GM21390 (cell line): Measurements from ENCODE around the gene ATG12.
A peak's percentile ranks its signal among the peaks of the same experiment; 100 is the strongest.
"Not testable (repeated sequence)": the region's sequence is repeated elsewhere in the genome, so short reads cannot be mapped to it uniquely, and the experiment has no call there.

ENCODE experiments used
- ATAC-seq: cut with Tn5 transposase; IDR thresholded peaks from one replicate; pipeline ENCODE4 v1.9.1; 2021; ENCODE audit not compliant: unreplicated experiment

ATG12 gene

DNA sequence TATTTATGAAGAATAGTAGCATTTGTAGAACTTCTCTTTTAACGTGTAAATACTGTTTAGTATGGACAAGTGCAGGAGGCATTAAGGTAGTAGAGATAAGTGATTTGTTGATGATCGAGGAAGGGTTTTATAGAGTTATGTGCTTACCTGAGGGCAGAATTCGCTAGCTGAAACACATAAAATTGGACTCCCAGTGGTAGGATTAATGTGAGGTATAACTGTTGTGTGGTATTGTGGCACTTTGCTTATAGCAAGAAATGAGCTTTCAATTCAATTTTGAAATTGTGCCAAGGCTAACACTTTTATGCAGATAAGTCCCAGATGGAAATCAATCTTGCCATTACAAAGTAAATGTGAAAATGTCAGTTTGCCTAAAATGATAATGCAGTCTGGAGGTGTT lies 1.6 kb upstream of the ATG12 start:
- no peak for ATAC-seq

DNA sequence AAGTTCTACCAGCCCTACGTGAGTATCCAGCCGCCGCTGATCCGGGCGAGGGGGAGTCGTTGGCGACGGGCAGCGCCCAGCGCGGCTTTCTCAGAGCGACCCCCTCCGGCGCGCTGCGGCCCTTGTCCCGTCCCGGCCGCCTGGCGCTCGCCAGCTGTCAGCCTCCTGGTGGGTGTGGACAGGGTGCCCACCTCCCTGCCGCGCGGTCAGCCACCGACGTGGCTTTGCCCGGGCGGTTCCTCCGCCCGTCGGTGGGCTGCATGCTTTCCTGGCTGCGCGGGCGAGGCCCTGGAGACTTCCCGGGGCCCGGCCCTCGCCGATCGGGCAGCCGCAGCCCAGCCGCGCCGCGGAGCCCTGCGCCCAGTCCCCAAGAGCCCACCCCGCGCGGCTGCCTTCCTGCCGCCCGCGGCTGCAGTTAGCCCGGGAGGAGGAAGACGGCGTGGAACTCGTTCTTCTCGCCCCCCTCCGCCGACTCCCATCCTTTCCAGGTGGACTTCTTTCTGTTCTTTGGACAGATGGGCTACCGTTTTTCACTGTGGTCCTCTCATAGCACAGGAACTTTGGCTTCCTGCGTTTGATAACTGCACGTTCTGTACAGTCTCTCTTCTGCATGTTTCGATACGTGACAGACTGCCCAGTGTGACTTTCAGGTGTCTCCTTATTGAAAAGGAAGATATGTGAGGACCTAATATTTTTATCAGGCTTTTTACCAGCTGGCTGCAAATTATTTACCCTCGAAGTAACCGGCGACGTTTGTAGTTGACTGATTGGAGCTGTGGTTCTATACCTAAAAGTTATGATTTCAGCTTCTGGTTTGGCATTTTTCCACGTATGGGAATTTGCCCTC lies 947 bp upstream of the ATG12 start:
- peak; percentile 35 for ATAC-seq

- no peak for ATAC-seq
These were observed 492 bp downstream of the ATG12 start for GRCh38 chr5:115840873-115841272.

DNA sequence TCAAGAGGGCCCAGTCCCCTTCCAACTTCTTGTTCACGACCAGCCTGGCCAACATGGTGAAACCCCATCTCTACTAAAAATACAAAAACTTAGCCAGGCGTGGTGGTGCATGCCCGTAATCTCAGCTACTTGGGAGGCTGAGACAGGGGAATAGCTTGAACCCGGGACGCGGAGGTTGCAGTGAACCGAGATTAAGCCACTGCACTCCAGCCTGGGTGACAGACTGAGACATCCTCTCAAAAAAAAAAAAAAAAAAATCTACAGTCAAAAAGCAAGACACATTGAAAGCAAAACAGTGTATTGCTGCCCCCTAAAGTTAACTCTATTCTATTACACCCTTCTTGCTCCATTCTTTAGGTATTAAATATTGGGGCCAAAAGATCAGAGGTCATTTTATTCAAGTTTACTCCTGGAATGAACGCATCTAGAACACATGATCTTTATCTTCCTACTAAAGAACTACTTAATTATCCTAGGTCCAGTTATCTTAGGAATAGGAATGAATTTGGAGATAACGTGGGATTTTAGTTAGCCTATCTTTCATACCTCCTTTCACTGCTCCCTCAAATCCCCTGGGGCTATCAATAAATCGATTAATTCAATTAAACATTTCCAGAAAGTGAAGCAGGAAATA lies 2.4 kb downstream of the ATG12 start:
- ATAC-seq = peak; percentile 13

DNA sequence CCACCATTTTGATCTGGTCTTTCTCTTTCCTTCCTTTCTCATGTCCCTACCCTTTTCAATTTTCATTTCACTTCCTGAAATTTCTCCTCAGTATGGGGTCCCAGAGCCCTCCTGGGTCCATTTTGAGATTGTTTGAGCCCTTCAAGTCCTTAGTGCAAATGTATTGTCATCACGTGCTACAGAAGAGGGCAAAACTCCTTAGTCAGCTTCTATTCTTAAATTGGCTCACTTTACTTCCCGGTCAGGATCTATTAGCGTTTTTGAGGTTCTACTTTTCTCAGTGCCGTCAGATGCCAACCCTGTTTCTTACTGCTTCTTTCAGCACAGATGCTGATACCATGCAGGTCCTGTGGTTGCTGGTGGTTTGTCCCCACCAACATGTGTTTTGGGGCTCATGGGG lies 5.9 kb downstream of the ATG12 start:
- no peak for ATAC-seq

- peak; percentile 80 for ATAC-seq
These were observed 10.1 kb downstream of the ATG12 start for GRCh38 chr5:115831163-115831768.

GRCh38 chr5:115829913-115830312 lies 11.5 kb downstream of the ATG12 start:
- no peak for ATAC-seq

DNA sequence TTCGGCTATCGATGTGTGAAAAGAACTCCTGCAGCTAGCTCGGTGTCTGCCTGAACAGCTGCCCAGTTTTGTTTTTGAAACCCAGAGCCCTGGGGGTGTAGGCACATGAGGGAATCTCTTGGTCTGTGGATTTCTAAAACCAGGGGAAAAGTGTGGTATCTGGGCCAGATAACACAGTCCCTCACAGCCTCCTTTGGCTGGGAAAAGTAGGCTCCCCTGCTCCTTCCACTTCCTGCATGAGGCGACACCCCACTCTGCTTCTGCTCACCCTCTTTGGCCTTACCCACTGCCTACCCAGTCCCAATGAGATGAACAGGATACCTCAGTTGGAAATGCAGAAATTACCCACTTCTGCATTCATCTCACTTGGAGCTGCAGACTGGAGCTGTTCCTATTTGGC lies 15.4 kb downstream of the ATG12 start:
- ATAC-seq = no peak

DNA sequence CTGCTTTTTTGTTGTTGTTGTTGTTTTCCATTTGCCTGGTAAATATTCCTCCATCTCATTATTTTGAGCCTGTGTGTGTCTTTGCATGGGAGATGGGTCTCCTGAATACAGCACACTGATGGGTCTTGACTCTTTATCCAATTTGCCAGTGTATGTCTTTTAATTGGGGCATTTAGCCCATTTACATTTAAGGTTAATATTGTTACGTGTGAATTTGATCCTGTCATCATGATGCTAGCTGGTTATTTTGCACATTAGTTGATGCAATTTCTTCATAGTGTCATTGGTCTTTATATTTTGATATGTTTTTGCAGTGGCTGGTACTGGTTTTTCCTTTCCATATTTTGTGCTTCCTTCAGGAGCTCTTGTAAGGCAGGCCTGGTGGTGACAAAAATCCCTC lies 16.4 kb downstream of the ATG12 start:
- not testable (repeated sequence) for ATAC-seq

- no peak for ATAC-seq
These were observed 20.5 kb downstream of the ATG12 start for GRCh38 chr5:115820846-115821245.

GRCh38 chr5:115818821-115819220 lies 22.5 kb downstream of the ATG12 start:
- ATAC-seq = no peak

DNA sequence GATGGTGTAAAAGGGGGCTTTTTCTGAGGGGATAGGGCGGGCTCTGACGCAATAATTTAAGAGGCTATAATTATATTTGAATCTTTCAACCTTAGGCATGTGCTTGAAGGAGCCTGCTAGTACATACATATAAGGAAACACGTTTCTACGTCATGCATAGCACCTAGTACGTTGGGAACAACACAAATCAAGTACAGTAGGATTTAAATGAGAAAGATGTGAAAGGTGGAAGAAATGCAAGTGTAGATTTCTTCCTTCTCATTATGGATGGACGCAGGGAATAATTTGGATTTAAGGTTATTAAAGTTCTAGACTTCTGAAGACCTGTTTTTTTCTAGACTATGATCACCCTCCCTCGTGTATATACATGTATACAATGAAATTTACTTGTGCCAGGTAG lies 24.0 kb downstream of the ATG12 start:
- ATAC-seq = no peak

- no peak for ATAC-seq
These were observed 24.9 kb downstream of the ATG12 start, which contains the start of gene CDO1 for GRCh38 chr5:115816226-115817081. Gene CDO1, minus strand, starts transcription at chr5:115816659. Its CDS starts 262 bp downstream, at chr5:115816397.

DNA sequence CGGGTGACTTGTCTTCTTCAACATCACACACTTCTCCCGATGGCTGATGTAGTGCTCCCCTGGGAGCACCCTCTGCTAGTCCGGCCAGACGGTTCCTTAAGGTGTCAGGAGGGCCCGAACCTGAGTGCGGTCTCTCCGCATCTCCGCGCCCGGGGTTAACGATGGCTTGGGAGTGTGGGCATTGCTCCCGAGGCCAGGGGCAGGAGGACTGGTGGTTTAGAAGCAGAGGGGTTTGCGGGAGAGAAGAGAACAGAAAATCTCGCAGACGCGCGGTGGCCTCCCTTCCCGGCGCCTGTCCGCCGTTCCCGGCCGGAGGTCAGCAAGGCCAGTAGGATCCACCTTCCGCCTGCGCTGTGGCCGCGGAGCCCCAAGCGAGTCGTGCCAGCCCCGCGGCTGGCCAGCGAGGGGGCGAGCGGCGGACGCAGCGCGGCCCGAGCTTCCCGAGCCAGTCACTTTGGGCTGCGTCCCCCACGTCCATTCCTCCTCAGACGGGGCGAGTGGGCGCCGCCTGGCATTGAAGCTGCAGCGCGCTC lies 25.6 kb downstream of the ATG12 start:
- ATAC-seq = no peak

DNA sequence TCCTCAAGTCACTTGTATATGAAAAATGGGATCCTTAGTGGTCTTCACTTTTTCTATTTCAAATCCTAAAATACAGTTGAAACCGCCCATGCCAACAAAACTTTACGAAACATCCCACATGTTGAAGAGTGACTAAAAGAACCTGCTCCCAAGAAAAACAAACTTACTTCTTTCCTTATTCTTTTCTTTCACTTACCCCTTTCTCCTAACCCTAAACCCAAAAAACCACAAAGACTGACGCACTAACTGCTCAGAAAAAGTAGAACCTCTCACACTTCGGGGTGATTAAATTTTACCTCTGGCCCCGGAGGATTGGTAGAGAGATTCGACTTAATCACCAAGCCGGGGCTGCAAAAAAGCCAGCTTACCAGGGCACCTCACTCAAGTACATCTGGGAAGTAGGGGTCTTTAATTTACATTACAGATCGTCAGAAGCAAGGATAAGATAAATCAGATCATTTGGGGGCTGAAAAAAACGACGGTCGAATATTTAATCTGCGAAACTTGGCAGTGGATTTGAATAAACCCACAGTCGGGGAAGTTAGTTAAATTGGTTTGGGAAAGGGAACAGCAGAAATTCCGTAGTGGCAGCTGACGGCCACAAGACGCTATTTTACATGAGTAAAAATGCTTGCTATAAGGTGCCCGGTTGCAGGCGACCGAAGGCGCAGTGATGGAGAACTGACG lies 26.2 kb downstream of the ATG12 start:
- ATAC-seq = no peak

GRCh38 chr5:115813719-115814118 lies 27.6 kb downstream of the ATG12 start:
- no peak for ATAC-seq

GRCh38 chr5:115812372-115812771 lies 29.0 kb downstream of the ATG12 start:
- no peak for ATAC-seq

- ATAC-seq = no peak
These were observed 30.0 kb downstream of the ATG12 start for GRCh38 chr5:115811406-115811805.

- ATAC-seq = no peak
These were observed 30.6 kb downstream of the ATG12 start for GRCh38 chr5:115810761-115811160.

DNA sequence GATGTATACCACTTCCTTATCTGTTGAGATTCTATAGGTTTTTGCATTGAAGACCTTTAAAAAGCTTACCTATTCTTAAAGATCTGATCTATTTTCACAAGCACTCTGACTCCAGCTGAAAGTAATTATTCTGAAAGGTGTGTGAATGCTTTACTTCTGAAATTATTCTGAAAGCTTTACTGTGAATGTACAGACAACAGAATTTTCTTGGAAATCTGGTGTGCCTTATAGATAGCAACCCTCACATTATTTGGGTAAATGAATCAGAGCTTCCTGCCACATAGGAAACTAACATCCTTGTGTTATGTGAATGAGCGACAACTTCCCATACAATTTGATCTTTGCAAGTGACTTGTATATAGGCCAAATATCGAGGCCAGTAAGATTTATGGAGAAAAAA lies 31.4 kb downstream of the ATG12 start:
- no peak for ATAC-seq
